ENCODE data around the gene STRA8. TPM values are rescaled to one million over a fixed set of nuclear protein-coding genes. Genes with fewer than 3 reads are reported as not detected.

The STRA8 gene, protein sequence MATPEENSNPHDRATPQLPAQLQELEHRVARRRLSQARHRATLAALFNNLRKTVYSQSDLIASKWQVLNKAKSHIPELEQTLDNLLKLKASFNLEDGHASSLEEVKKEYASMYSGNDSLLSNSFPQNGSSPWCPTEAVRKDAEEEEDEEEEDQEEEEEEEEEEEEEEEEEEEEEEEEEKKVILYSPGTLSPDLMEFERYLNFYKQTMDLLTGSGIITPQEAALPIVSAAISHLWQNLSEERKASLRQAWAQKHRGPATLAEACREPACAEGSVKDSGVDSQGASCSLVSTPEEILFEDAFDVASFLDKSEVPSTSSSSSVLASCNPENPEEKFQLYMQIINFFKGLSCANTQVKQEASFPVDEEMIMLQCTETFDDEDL
- total RNA-seq (2013) = not detected
- polyA plus RNA-seq = not detected
- not detected in 2 replicates for polyA minus RNA-seq
- total RNA-seq = 0 to 0.90 (median 0.07) reads per million in 11 experiments

DNA sequence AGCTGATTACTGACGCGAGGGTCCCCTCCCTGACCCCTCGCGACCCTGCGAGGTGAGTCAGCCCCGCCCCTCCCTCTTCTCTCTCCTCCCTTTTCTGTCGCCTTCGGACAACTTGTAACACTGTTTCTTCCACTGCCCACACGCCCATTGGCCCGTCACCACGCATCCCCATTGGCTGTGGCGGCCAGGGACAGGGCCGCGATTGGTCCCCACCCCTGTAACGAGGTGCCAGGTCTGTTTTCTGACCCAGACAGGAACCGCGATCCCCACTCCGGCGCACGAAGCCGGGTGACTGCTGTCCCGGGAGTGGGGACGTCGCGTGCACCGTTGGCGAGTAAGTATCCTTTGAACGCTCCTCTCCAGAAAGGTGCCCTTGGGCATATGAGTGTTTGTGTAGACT, at the start of gene STRA8:
Gene STRA8 (plus strand): TSS at position 269 of the 400 bp plus-strand sequence. CDS start 6,687 bp downstream, outside the sequence.
- Histone ChIP-seq H3K27ac (ENCODE audit: low read depth in 1 of 2, low read length in 2 of 2) (no peak within 1 kb of the TSS), H2AFZ (ENCODE audit: insufficient read depth, low read depth, low read length, poor library complexity, severe bottlenecking) (no peak within 1 kb of the TSS), H3K4me1 (ENCODE audit: control insufficient read depth in 1 of 2, insufficient read depth in 2 of 2, low read length in 2 of 2) (no peaks in the 10 kb centered on the region), H3K9ac (ENCODE audit: insufficient read depth, low read length, poor library complexity, severe bottlenecking) (no peak within 1 kb of the TSS), H3K36me3 (replicated peaks in 1 of 2; ENCODE audit: control insufficient read depth in 1 of 2, insufficient read depth in 2 of 2, low read length in 2 of 2) (no peaks in the 10 kb centered on the region), H3K27me3 (ENCODE audit: control insufficient read depth in 2 of 2, insufficient read depth in 2 of 2, low read length in 2 of 2) (no peaks in the 10 kb centered on the region), H3K4me2 (replicated peaks; ENCODE audit: extremely low read depth, low read length, poor library complexity, severe bottlenecking) (no peak within 1 kb of the TSS), H3K79me2 (ENCODE audit: insufficient read depth, low read length) (no peaks in the 10 kb centered on the region), H4K20me1 (ENCODE audit: insufficient read depth, low read length) (no peaks in the 10 kb centered on the region), H3K9me3 (replicated peaks in 1 of 2; ENCODE audit: control insufficient read depth in 1 of 2, insufficient read depth in 1 of 2, low read length in 2 of 2) (no peaks in the 10 kb centered on the region), H3K4me3 (replicated peaks in 1 of 3; ENCODE audit: low read depth in 2 of 3, low read length in 3 of 3) (no peak within 1 kb of the TSS)
- WGBS (ENCODE audit: insufficient coverage) = 97% methylated on average over 25 of the region's 28 CpGs
- intact Hi-C loops (cut with micrococcal nuclease) = no loop called here
- TF ChIP-seq, protein P1, sequence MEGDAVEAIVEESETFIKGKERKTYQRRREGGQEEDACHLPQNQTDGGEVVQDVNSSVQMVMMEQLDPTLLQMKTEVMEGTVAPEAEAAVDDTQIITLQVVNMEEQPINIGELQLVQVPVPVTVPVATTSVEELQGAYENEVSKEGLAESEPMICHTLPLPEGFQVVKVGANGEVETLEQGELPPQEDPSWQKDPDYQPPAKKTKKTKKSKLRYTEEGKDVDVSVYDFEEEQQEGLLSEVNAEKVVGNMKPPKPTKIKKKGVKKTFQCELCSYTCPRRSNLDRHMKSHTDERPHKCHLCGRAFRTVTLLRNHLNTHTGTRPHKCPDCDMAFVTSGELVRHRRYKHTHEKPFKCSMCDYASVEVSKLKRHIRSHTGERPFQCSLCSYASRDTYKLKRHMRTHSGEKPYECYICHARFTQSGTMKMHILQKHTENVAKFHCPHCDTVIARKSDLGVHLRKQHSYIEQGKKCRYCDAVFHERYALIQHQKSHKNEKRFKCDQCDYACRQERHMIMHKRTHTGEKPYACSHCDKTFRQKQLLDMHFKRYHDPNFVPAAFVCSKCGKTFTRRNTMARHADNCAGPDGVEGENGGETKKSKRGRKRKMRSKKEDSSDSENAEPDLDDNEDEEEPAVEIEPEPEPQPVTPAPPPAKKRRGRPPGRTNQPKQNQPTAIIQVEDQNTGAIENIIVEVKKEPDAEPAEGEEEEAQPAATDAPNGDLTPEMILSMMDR (IDR thresholded peaks at IDR 0.05) = no peak
- Mint-ChIP-seq H3K36me3 (peaks cover under 1 to 4% of the 10 kb centered on the region in 2 donors), H3K4me1 (peaks cover 5% of the 10 kb centered on the region), H3K4me3 (no peak within 1 kb of the TSS), H3K27me3 (ENCODE audit: low read depth in 3 of 3) (peaks cover 8 to 10% (median 9%) of the 10 kb centered on the region in 3 donors), H3K9me3 (peaks cover 5 to 15% (median 8%) of the 10 kb centered on the region in 7 donors), H3K27ac (peak within 1 kb of the TSS in 1 of 7 donors; percentile 47)
- DNase-seq = no peak

DNA sequence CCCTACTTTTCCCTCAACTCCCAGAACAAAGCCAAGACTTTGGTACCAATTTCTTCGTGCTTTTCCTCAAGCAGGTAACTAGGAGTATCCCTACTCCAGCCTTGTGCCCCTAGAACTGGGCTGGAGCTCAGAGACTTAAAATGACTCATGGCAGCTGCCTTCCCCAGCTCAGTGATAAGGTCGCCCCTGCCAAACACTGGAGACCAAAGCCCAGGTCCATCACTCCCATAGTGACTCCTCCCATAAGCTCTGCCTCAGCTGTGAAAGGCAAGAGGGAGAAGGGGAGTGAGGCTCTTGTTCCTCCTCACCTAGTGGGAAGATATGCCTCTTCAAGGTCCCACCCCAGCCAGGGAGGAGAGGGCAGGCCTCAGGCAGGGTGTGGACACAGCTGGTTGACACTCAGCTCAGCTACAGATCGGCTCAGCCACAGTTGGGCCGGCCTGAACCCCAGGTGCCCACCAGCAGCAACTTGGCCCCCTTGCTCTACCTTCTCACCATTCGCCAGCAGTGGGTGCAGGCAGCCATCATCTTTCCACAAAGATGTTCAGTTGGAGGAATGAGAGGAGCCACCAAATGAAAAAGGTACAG, 49.3 kb upstream of the STRA8 start:
- 100% methylated on average over 1 of the region's 5 CpGs for WGBS (ENCODE audit: insufficient coverage)
- Histone ChIP-seq H3K4me3 (replicated peaks in 1 of 3; ENCODE audit: low read depth in 2 of 3, low read length in 3 of 3) (no peak overlapping the region), H3K4me2 (replicated peaks; ENCODE audit: extremely low read depth, low read length, poor library complexity, severe bottlenecking) (no peak overlapping the region), H3K27me3 (ENCODE audit: control insufficient read depth in 2 of 2, insufficient read depth in 2 of 2, low read length in 2 of 2) (no peaks in the 10 kb centered on the region), H3K36me3 (replicated peaks in 1 of 2; ENCODE audit: control insufficient read depth in 1 of 2, insufficient read depth in 2 of 2, low read length in 2 of 2) (peaks cover 65 to 85% of the 10 kb centered on the region in 2 donors), H2AFZ (ENCODE audit: insufficient read depth, low read depth, low read length, poor library complexity, severe bottlenecking) (no peak overlapping the region), H3K9me3 (replicated peaks in 1 of 2; ENCODE audit: control insufficient read depth in 1 of 2, insufficient read depth in 1 of 2, low read length in 2 of 2) (peaks cover 42 to 45% of the 10 kb centered on the region in 2 donors), H3K4me1 (ENCODE audit: control insufficient read depth in 1 of 2, insufficient read depth in 2 of 2, low read length in 2 of 2) (no peaks in the 10 kb centered on the region), H4K20me1 (ENCODE audit: insufficient read depth, low read length) (no peaks in the 10 kb centered on the region), H3K27ac (ENCODE audit: low read depth in 1 of 2, low read length in 2 of 2) (no peak overlapping the region), H3K79me2 (ENCODE audit: insufficient read depth, low read length) (no peaks in the 10 kb centered on the region), H3K9ac (ENCODE audit: insufficient read depth, low read length, poor library complexity, severe bottlenecking) (no peak overlapping the region)
- Mint-ChIP-seq H3K27ac (peak overlapping the region in 1 of 7 donors; percentile 11), H3K36me3 (peaks cover 79 to 80% of the 10 kb centered on the region in 2 donors), H3K27me3 (ENCODE audit: low read depth in 3 of 3) (no peaks in the 10 kb centered on the region), H3K4me1 (no peaks in the 10 kb centered on the region), H3K4me3 (no peak overlapping the region), H3K9me3 (peaks cover 33 to 49% (median 48%) of the 10 kb centered on the region in 7 donors)
- intact Hi-C loops (cut with micrococcal nuclease) = no loop called here
- no peak for DNase-seq
- TF ChIP-seq, protein P1 (IDR thresholded peaks at IDR 0.05) = no peak

Data from CD14-positive monocyte (primary cell).